H9 (cell line): Measurements from ENCODE around the gene ALG8. TPM values are rescaled to one million over a fixed set of nuclear protein-coding genes. Genes with fewer than 3 reads are reported as not detected.

Source experiments
- DNase-seq: peaks from one replicate; pipeline ENCODE4 v3.0.0-alpha.2; 2017
- H2AFZ ChIP-seq: one replicate; pipeline ENCODE4 v1.6.1; 2013; ENCODE audit warnings: mild to moderate bottlenecking, low read length, control low read depth, moderate library complexity
- H2AK5ac ChIP-seq: 2 replicates; pipeline ENCODE4 v1.6.1; 2013; ENCODE audit warnings: low read length, control low read depth, mixed read lengths; ENCODE audit not compliant: insufficient read length
- H2BK120ac ChIP-seq: one replicate; pipeline ENCODE4 v1.6.1; 2013; ENCODE audit warnings: low read depth, mild to moderate bottlenecking, low read length, control low read depth, inconsistent platforms; ENCODE audit not compliant: poor library complexity, severe bottlenecking
- H2BK12ac ChIP-seq: 2 replicates; pipeline ENCODE4 v1.6.1; 2013; ENCODE audit warnings: low read length, control low read depth, mixed read lengths, low read depth; ENCODE audit not compliant: insufficient read length
- H2BK15ac ChIP-seq: 2 replicates; pipeline ENCODE4 v1.6.1; 2013; ENCODE audit warnings: low read depth, low read length, control low read depth
- H2BK20ac ChIP-seq: one replicate; pipeline ENCODE4 v1.6.1; 2013; ENCODE audit warnings: low read depth, mild to moderate bottlenecking, low read length, control low read depth, inconsistent platforms; ENCODE audit not compliant: poor library complexity, severe bottlenecking
- H2BK5ac ChIP-seq: 2 replicates; pipeline ENCODE4 v1.6.1; 2013; ENCODE audit warnings: low read length, control low read depth, mixed read lengths; ENCODE audit not compliant: insufficient read length
- H3K14ac ChIP-seq: 2 replicates; pipeline ENCODE4 v1.6.1; 2013; ENCODE audit warnings: low read length, control low read depth; ENCODE audit not compliant: insufficient read depth
- H3K18ac ChIP-seq: 2 replicates; pipeline ENCODE4 v1.6.1; 2013; ENCODE audit warnings: low read depth, mild to moderate bottlenecking, mixed read lengths, low read length, control low read depth; ENCODE audit not compliant: insufficient read length
- H3K23ac ChIP-seq: 2 replicates; pipeline ENCODE4 v1.6.1; 2013; ENCODE audit warnings: low read length, control low read depth, mixed read lengths, low read depth; ENCODE audit not compliant: insufficient read length
- H3K23me2 ChIP-seq: 2 replicates; pipeline ENCODE4 v1.6.1; 2013; ENCODE audit warnings: low read depth, mild to moderate bottlenecking, mixed read lengths, low read length, control low read depth; ENCODE audit not compliant: insufficient read length, poor library complexity, severe bottlenecking
- H3K27ac ChIP-seq: 2 replicates; pipeline ENCODE4 v1.5.1; 2013; ENCODE audit warnings: low read length, control low read depth, mixed read lengths, low read depth; ENCODE audit not compliant: insufficient read length
- H3K27me3 ChIP-seq: 2 replicates; pipeline ENCODE4 v1.6.1; 2013; ENCODE audit warnings: low read length, control low read depth, inconsistent platforms; ENCODE audit not compliant: insufficient read depth
- H3K4ac ChIP-seq: 2 replicates; pipeline ENCODE4 v1.6.1; 2013; ENCODE audit warnings: low read depth, mild to moderate bottlenecking, control low read depth, inconsistent platforms, low read length, moderate library complexity
- H3K4me1 ChIP-seq: 2 replicates; pipeline ENCODE4 v1.6.1; 2013; ENCODE audit warnings: low read length, control low read depth, inconsistent platforms; ENCODE audit not compliant: insufficient read depth
- H3K4me2 ChIP-seq: 2 replicates; pipeline ENCODE4 v1.6.1; 2013; ENCODE audit warnings: low read length, control low read depth, mixed read lengths; ENCODE audit not compliant: insufficient read length, insufficient read depth
- H3K56ac ChIP-seq: 2 replicates; pipeline ENCODE4 v1.6.1; 2013; ENCODE audit warnings: low read depth, mild to moderate bottlenecking, mixed read lengths, low read length, control low read depth; ENCODE audit not compliant: insufficient read length
- H3K79me1 ChIP-seq: 2 replicates; pipeline ENCODE4 v1.6.1; 2013; ENCODE audit warnings: low read depth, mild to moderate bottlenecking, moderate library complexity, low read length, control low read depth, inconsistent platforms; ENCODE audit not compliant: insufficient read depth, poor library complexity, severe bottlenecking
- H3K79me2 ChIP-seq: 2 replicates; pipeline ENCODE4 v1.6.1; 2013; ENCODE audit warnings: low read length, control low read depth, inconsistent platforms; ENCODE audit not compliant: insufficient read depth
- H3K9ac ChIP-seq: 2 replicates; pipeline ENCODE4 v1.6.1; 2013; ENCODE audit warnings: low read length, control low read depth, mixed read lengths; ENCODE audit not compliant: insufficient read length; ENCODE audit errors: extremely low read depth
- H3K9me3 ChIP-seq: one replicate; pipeline ENCODE4 v1.6.1; 2013; ENCODE audit warnings: low read depth, low read length, inconsistent platforms; ENCODE audit not compliant: control insufficient read depth
- H3T11ph ChIP-seq: one replicate; pipeline ENCODE4 v1.6.1; 2013; ENCODE audit warnings: mild to moderate bottlenecking, low read length, control low read depth, inconsistent platforms
- H4K20me1 ChIP-seq: one replicate; pipeline ENCODE4 v1.6.1; 2013; ENCODE audit not compliant: control insufficient read depth, insufficient read length, insufficient read depth
- H4K5ac ChIP-seq: 2 replicates; pipeline ENCODE4 v1.6.1; 2013; ENCODE audit warnings: low read depth, mild to moderate bottlenecking, mixed read lengths, low read length, control low read depth; ENCODE audit not compliant: insufficient read length
- H4K8ac ChIP-seq: replicated peaks from 2 replicates; pipeline ENCODE4 v1.6.1; 2013; ENCODE audit warnings: low read length, control low read depth, mixed read lengths, low read depth; ENCODE audit not compliant: insufficient read length
- H4K91ac ChIP-seq: 2 replicates; pipeline ENCODE4 v1.6.1; 2013; ENCODE audit warnings: low read depth, mild to moderate bottlenecking, moderate library complexity, mixed read lengths, low read length, control low read depth; ENCODE audit not compliant: insufficient read length
- H3K27ac Mint-ChIP-seq, 3 experiments: 2 replicates in 2 of 3; 3 replicates in 1 of 3; pipeline ENCODE4 v1.8.0; 2020 to 2021; ENCODE audit warnings: mixed read lengths in 3 of 3, mild to moderate bottlenecking in 1 of 3, moderate library complexity in 1 of 3
- H3K27me3 Mint-ChIP-seq: 2 replicates; pipeline ENCODE4 v1.8.0; 2021; ENCODE audit warnings: low read depth, mild to moderate bottlenecking, moderate library complexity, mixed read lengths
- H3K36me3 Mint-ChIP-seq, 3 experiments: 2 replicates in 2 of 3; 3 replicates in 1 of 3; pipeline ENCODE4 v1.8.0; 2020 to 2021; ENCODE audit warnings: low read depth in 3 of 3, mixed read lengths in 3 of 3; ENCODE audit not compliant: insufficient read depth in 1 of 3
- H3K4me1 Mint-ChIP-seq, 2 experiments: 2 replicates each; pipeline ENCODE4 v1.8.0; 2020; ENCODE audit warnings: mixed read lengths in 2 of 2
- H3K4me3 Mint-ChIP-seq, 2 experiments: 2 replicates in 1 of 2; 3 replicates in 1 of 2; pipeline ENCODE4 v1.8.0; 2020 to 2021; ENCODE audit warnings: mild to moderate bottlenecking in 2 of 2, mixed read lengths in 2 of 2, moderate library complexity in 1 of 2
- H3K9me3 Mint-ChIP-seq, 2 experiments: 2 replicates in 1 of 2; 3 replicates in 1 of 2; pipeline ENCODE4 v1.8.0; 2020; ENCODE audit warnings: mild to moderate bottlenecking in 2 of 2, mixed read lengths in 2 of 2, moderate library complexity in 1 of 2
- CTCF ChIP-seq: fragments of 200-600 bp; sonication (generic); conservative IDR thresholded peaks from 3 replicates; pipeline ENCODE4 v1.8.0; 2021; ENCODE audit warnings: antibody characterized with exemption, mild to moderate bottlenecking
- WGBS: extraction: QIAGEN DNeasy Blood & Tissue Kit; methylation state at CpG from one replicate; pipeline ENCODE4 v1.1.7; 2013; ENCODE audit warnings: missing lambda C conversion rate, low lambda C conversion rate, mixed read lengths; ENCODE audit not compliant: insufficient read length; ENCODE audit errors: extremely low coverage; 5-methylcytosine and 5-hydroxymethylcytosine counted together
- total RNA-seq: library from RNA; stranded (reverse); gene quantifications from 2 replicates; pipeline ENCODE4 v1.2.1, GENCODE V29; 2021

Gene ALG8
- total RNA-seq, 1 experiment from 2014 or later, result 77.5 TPM

- Mint-ChIP-seq H3K9me3 (no peaks in the 10 kb centered on the region), H3K27me3 (no peaks in the 10 kb centered on the region), H3K36me3 (peaks cover 8 to 33% (median 23%) of the 10 kb centered on the region in 3 experiments; a peak in 6 of 7 replicates), H3K27ac (peak overlapping the region in 2 of 3 experiments; percentile 10 to 18; a peak in 4 of 7 replicates), H3K4me3 (no peak overlapping the region), H3K4me1 (peaks cover 12 to 14% of the 10 kb centered on the region in 2 experiments)
- TF ChIP-seq CTCF, result no peak
- Histone ChIP-seq H2AFZ (no peak overlapping the region), H3K4me1 (no peaks in the 10 kb centered on the region), H3K79me2 (0 out of 2 replicates have a peak, but pooled peaks cover 2% of the 10 kb centered on the region), H3K18ac (no peak overlapping the region), H2AK5ac (no peak overlapping the region), H3K79me1 (no peaks in the 10 kb centered on the region), H2BK5ac (no peak overlapping the region), H4K8ac (no peak overlapping the region), H3K4me2 (no peak overlapping the region), H3K27me3 (no peaks in the 10 kb centered on the region), H3K23ac (no peak overlapping the region), H3T11ph (no peak overlapping the region), H3K27ac (no peak overlapping the region), H2BK120ac (no peak overlapping the region), H3K56ac (no peak overlapping the region), H3K9me3 (no peaks in the 10 kb centered on the region), H2BK20ac (no peak overlapping the region), H3K4ac (no peak overlapping the region), H4K91ac (no peak overlapping the region), H2BK15ac (no peak overlapping the region), H3K14ac (no peak overlapping the region), H3K23me2 (no peaks in the 10 kb centered on the region), H4K5ac (no peak overlapping the region), H2BK12ac (no peak overlapping the region), H3K9ac (no peak overlapping the region), H4K20me1 (no peaks in the 10 kb centered on the region)
- WGBS, result no CpG with 5 or more reads among the region's 1 CpG
- DNase-seq, result no peak
Measured at GRCh38 chr11:78145511-78146025, 6.1 kb upstream of the ALG8 start.
